C1 segment of cervical spinal cord (tissue), 14 donors: ENCODE results near the gene ZNF407.

Experiments
- DNase-seq, 14 donors: peaks; one replicate each; lab custom pipeline; 2025; lab: John Stamatoyannopoulos, UW

The ZNF407 gene

DNA sequence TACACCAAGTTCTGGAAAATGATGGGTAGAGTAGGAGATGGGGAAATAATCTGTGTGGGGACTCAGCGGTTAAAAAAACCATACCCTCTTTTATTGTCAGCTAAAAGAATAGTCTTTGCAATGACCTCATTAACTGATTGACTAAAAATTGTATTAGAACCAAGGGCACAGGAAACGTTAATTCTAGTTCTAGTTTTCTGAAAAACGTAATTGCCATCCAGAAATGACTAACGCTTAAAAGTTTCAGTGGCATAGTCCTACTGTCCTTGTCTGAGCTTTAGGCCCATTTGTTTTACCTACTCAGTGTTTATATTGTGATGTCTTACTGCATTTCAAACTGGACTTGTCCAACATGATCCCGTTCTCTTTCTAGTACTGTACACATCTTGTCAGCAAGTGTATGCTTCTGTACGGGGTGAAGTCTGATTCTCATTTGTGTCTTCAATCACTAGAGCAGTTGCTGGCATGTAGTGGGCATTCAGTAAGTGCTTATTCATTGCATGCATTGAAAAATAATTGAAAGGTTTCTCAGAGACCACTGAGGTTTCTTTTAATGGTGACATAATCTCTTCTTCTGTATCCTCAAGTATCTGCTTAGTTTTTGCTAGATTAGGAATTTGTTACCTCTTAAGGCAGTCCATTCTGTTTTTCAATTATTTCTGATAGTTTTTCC, 81.5 kb downstream of the ZNF407 start:
- DNase-seq = no peak

DNA sequence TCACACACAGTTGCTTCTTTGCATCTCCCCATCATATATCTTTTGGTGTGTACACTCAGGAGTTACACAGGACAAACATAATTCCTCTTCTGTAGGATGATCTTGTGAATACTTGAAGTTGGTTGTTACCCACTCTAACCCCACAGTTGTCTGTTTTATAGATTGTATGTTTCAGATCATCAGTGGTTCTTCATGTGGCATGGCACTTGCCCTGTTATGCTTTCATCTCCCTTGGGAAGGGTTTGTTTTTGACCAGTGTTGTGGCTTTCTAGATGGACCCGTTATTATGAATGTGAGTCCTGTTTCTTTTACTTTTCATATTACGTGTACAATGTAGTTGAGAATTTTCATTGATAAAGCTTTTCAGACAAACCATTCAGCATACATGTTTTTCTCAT, 82.0 kb downstream of the ZNF407 start:
- no peak for DNase-seq

DNA sequence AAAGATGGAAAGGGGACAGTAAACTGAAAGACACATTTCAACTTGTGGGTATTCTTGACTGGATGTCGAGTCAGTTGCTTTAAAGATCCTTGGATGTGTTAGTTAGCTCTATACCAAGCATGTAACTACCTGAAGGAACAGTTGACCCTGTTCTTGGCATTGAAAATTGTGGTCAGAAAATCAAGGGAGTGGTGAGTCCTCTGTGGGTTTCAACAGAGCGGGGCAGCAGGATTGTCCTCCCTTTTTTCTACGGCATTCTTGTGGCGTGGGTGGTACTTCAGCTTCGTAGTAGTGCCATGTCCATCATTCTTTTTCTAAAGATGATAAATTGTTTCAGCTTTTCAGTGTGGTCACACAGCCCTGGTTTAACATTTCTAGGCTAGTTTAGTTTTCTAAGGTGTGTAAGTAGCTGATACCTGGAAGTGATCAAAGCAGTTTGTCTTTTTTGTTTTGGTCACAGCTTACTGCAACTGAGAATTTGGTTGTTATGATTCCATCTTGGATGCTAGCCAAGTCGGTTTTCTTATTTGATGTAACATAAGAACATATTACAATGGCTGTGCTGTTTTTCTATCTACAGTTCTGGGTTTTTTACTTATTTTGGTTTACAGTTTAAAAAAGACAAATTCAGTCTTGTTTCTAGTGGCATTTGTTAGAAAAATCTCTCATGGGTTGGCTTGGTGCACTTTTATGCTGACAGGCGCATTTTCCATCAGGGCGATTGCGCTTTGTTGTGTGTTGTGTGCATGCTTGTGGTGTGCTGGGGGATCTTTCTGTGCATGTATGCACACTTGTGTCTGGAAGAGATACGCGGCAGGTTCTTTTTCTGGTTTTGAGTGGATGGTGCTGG, 84.7 kb downstream of the ZNF407 start:
- DNase-seq = no peak

DNA sequence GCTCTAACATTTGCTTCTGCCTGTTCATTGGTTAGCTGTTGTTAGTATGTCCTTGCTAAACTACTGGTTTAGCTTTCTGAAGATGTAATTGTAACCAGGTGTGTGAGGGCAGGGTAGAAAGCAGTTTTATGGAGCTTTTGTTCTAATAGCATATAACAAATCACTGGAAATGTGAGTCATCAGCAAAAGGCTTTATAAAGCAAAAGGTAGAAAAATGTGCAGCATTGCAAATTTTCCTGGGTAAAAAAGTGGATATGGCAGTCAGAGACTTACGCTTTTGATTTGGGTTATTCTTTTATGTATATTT, 85.3 kb downstream of the ZNF407 start:
- DNase-seq = no peak

DNA sequence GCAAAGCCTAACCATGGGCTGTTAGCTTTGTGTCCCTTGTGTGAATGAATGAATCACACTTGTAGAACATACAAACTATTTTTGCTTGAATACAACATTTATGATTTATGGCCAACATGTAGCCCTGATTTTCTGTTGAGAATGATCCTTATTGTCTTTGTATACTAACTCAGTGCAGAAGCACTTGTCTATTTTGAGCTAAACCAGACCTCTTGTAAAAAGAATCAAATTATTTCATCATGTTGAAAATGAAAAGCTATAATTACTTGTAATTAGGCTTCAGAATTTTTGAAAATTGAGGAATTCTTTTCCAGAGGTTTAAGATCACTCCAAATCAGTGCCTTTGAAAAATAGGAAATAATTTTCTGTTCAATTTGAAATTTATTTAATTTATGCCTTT, 85.9 kb downstream of the ZNF407 start:
- DNase-seq = no peak

DNA sequence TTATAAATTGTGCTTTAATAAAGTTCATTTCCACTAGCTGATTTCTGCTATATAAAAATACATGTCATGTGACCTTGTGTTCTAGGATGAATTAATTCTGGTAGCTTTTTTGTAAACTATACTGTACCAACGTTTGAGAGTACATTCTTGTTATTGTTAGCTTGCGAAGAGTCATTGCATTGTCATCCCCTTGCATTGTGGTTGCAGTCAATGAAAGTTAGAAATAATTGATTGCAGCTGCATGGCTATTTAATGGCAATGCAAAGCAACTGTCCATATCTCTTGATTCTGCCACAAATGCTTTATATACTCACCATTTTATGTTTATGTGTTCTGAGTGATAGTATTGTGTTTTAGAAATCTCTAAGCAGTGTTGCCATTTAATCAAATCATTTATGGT, 91.6 kb downstream of the ZNF407 start:
- no peak for DNase-seq

DNA sequence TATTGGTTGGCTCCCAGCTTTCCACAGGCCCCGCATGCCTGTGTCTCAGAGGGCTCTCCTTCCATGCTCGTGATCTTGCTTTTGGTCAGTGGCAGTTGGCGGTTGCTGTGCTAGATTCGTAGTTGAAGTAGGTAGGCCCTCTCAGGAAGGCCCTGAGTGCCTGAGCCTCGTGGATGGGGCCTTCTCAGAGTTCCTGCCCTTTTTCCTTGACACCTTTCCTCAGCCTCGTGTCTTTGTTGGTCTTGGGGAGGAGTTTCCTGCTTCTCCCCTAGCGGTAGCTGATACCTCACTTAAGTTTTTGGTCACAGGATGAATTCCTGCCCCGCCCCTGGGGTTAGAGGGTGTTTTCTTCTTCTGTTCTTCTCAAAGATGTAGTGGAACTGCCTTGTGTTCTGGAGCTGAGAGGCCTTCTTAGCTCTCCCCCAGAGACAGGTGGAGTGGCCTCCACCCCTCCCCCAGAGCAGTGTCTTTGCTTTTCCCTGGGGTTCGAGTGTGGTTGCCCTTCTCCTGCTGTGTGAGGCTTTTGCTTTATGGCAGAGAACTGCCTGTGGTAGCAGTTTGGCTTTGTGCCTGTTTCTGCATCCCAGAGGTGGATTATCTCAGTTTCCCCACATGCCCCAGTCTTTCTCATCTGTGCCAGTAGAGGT, 94.8 kb downstream of the ZNF407 start:
- DNase-seq = no peak

DNA sequence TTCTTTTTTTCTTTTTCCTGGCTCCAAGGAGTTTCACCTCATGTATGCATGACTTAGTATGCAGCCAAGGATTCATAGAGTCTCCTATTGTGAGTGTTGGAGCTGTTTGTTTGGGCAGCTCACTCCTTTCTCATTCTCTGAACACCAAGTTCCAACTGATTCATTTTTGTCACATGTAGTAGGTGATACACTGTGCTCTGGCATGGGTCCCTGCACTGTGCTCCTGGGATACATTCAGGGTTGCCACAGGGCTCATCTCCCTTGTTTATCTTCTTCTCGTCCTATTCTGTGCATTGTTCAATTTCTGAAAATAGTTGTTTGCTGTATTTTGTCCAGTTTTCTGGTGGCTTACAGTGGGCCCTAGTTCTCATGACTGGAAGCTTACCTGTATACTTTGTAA, 96.8 kb downstream of the ZNF407 start:
- DNase-seq = no peak

DNA sequence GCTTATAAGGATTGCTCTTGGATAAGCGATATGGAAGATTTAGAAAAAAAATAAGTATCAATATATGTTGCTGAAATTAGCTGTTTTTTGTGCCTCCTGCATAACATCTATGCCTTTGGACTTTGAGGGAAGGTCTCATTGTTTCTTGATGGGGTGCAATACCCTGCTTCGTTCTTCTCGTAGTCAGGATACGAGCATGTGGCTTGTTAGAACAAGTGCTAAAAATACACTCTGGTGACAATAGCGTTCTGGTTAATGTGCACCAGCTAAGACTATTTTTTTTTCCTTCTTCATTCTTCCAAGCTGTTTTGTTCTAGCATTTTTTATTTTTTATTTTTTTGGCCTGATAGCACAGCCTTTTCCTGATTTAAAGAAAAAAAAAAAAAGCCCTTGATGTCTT, 97.5 kb downstream of the ZNF407 start:
- DNase-seq = no peak

DNA sequence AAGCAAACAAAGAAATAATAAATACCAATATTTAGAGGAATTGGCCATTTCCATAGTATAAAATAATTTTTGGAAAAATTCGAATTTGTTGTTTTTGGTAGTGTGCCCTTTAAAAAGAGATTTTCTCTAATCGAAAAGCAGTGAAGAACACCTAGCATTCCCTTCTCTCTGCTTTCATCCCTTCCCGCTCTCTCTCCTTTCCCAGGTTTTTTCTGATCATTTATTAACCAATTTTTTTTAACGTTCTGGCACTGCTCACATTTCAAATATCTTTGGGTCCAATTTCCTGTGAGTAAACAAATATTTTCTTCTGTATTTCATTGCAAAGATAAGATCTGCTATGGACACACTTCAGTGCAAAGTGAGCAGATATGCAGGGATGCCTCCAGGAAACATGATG, 101.2 kb downstream of the ZNF407 start:
- DNase-seq = no peak

DNA sequence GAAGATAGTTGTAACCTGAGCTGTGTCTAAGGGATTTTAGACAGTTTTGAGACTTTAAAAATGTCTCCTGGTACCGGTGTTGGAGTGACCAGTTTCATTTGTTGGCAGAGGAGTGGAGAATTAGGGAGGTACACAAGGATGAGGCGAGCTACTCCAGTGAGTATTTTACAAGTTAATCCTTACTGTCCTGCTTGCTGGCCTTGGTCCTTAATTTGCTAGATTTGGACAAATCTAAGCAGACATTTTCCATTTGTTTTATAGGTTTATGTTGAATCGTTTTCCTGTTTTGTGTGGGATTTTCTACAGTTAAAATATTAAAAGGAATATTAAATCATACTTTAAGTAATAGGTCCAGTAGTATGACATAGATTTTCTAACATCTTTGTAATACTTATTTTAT, 101.8 kb downstream of the ZNF407 start:
- DNase-seq = no peak

DNA sequence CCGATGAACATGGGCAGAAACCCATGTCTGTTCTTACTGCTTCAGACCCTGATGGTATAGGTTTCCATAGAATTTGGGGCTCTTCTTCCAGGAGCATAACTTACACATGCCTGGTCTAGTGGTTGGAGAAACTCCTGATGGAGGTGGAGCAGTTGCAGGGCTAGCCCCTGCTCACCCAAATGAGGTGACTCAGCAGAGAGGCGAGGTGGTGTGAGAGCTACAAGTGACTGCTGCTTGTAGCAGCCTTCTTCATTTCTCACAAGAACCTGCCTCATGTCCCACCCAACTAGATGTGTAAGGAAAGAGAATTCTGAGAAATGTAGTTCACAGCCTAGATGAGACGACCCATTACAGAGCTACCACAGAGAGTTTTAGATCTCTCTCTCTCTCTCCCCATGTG, 105.3 kb downstream of the ZNF407 start:
- DNase-seq = no peak

DNA sequence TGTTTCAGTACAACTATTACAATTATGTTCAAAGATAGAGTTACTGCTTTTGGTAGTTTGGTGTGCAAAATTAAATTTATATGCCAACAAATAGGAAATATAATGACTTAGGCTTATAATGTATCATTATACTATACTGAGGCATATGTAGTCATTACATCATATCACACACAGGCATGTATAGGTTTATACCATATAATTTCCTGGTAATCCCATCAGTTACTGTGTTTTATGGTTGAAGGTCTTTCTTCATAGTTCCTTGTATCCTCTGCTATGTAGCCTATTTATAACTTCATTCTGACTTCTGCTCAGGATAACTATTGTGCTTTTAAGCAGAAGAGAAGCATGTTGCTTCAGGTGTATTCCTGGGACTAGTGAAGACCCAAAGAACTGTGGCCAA, 110.5 kb downstream of the ZNF407 start:
- no peak for DNase-seq

DNA sequence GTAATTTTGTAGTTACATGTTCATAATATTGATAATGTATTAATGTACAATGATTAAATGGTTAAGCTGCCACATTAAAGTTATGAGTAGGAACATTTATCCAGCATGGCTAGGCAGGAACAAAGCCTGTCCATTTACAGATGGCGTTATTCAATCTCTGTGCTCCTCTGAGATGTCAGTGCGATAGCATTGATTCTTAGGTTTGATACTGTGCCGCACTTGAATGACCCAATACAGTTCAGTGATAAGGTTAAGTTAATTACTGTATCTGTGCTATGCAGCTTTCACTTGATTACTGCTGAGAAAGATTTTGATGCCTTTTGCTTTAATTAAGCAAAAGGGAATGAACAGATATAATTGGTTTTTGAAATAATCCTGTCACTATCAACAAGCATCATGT, 111.8 kb downstream of the ZNF407 start:
- no peak for DNase-seq

DNA sequence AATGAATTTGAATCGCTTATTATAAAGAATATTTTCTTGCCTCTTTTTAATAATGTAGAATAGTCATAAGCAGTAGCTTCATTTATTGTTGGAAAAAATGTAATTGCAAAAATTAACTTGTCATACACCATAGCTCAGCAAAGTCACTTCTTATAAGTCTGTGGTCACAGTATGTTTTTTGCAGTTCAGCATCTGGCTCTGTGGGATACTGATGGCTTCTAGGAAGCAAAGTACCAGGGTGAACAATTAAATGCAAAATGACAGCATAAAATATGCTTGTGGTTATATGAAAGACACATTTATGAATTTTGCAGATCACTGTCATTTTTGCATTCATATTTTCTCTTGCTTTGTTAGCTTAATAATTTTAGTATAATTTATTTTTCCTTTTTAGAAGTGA, 116.5 kb downstream of the ZNF407 start:
- DNase-seq = no peak

DNA sequence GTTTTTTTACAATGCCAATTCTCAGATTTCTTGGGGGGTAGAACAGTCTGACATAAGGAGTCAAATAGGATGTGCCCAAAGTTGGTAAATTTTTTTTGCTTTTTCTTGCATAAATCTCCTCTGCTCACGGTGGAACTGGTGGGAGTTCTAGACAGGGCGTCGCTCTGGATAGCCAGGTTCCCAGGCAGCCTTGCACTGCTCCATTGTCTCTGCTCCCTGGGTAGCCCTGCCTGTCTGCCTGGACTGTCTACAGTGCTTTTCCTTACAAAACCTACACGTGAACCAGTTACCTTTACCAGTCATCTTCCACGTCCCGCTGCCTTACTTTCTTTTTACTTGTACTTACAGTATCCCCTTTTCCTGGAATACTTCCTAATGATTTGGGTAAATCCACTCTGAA, 117.1 kb downstream of the ZNF407 start:
- peak in 1 of 14 donors; percentile 42 for DNase-seq

DNA sequence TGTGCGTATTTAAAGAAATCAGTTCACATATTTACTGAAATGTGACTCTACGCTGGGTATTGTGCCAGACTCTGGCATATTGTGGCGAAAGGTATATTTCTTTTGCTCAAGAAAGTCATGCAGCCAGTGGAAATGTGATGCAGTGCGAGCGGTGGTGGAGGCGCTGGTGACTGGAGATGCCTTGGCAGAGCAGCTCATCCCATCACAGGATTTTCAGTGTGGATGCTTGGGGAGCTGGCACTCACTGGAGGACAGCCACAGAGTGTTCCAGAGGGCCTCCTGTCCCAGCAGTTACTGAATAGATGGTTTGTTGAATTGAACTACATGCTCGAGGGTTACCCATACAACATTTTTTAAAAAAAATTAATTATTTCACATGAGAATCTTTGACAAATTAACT, 117.6 kb downstream of the ZNF407 start:
- peak in 10 of 14 donors; percentile 7 to 56 (median 40) for DNase-seq

DNA sequence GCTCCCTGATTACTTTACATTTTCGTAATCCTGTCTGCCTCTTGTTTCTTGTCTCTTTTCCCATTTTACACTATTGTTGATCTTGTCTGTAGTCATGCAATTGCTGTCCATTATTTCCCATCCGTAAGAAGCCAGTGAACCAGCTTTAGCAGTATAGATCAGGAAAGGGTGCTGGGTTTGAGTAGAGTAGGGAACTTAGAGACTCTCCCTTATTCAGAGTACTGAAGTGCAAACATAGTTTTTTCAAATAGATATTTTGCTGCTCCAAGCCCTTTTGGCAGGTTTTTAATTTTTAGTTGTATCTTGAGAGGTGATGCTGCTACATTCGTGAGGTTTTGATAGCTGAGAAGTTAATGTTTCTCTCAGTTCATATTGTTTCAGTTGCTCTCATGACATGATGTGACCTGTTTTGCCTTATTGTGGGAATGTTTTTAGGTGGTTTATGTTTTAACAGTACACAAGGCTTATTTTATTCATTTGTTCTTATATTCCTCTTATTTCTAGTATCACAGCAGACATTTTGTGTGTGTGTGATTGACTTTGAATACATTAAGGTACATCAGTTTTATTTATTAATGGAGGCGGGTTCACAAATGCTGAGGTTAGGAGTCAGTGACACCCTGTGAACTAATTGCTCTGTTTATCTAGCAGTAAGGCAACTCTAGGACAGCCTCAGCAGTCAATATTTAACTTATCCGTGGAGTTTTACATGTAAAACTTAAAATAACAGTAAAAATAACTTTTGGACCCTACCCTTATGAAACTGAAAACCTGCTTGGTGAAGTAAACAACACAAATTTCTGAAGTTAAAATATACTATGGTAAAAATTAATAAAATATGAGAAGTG, 118.4 kb downstream of the ZNF407 start:
- DNase-seq = no peak

DNA sequence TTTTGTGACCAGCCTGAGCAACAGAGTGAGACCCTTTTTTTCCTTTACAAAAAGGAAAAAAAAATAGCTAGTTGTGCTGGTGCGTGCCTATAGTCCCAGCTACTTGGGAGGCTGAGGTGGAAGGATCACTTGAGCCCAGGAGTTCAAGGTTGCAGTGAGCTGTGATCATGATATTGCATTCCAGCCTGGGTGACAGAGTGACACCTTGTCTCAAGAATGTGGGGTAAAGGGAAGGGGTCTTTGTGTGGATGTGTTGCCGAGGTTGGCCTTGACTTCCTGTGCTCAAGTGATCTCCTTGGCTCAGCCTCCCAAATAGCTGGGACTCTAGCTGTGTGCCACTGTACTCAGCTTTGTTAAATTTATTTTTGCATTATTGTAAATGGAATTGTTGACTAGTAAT, 120.6 kb downstream of the ZNF407 start:
- no peak for DNase-seq

DNA sequence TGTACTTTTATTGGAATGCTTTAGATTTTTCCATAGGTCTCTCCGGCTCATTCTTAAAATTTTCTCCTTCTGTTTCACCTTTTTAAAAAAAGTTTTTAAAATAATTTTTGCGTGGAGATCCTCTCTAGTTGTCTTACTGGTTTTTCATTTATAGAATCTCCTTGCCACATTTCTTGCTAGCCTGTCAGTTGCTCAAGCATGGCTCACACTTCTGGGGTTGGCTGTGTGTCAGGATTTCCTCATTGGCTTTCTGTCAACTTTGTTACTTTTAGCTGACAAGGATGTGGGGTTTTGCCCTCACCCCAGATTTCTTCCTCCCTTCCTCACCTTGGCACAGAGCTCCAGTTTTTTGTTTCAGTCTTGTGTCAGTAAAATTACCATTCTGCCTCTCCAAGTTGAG, 124.6 kb downstream of the ZNF407 start:
- no peak for DNase-seq

DNA sequence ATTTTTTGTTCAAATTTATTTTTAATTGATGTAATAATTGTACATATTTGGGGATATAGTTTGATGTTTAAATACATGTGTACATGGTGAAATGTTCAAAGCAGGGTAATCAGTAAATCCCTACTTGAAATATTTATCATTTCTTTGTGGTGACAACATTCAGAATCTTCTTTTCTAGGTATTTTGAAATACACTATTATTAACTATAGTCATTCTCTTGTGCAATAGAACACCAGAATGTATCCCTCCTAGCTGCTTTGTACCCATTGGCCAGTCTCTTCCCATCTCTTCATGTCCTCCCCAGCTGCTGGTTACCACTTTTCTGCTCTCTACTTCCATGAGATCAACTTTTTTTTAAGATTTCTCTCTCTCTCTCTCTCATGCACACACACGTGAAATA, 126.5 kb downstream of the ZNF407 start:
- DNase-seq = no peak

DNA sequence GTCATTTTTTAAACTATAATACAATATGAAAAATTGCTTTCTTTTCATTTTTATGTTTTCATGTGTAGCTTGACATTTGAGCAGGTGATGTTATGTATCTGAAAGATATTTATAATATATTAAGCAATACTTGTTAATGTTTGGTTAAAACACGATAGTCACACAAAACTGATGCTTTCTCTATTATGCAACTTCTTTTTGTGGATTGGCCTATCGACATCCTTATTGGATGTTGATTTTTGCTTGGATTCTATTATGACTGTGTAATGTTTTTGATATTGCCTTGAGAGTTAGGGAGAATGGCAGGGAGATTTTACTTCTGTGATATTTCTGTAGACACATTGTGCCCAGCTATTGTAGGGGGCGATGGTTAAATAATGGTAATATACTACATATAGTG, 128.0 kb downstream of the ZNF407 start:
- no peak for DNase-seq
